ENCODE results near the gene UNC13C.

- TF ChIP-seq POLR2AphosphoS5 (IDR thresholded peaks at IDR 0.05; ENCODE audit: insufficient read depth in 1 of 2, low read depth in 1 of 2) (no peak), CTCF (IDR thresholded peaks at IDR 0.05) (no peak)
Observed at GRCh38 chr15:53955396-53955795, 22.8 kb upstream of the UNC13C start.

Measured in vagina (tissue), 2 donors.